GM10248 (cell line): ENCODE measurements around the gene NPR1.

Experiments
- CTCF ChIA-PET: fragments of 300-600 bp; sonication (Branson Sonifier 250); formaldehyde crosslinking; extraction: SDS; loops from one replicate; lab custom pipeline; 2021; ENCODE audit warnings: antibody characterized with exemption; lab: Yijun Ruan, JAX
- POLR2A ChIA-PET: fragments of 350-650 bp; sonication (Branson Sonifier 250); formaldehyde crosslinking; extraction: SDS; loops from one replicate; lab custom pipeline; 2020; ENCODE audit warnings: antibody characterized with exemption; lab: Yijun Ruan, JAX
- DNase-seq: peaks from one replicate; pipeline ENCODE4 v3.0.0; 2012; ENCODE audit errors: extremely low spot score
- TF ChIP-seq, protein P1 (sequence below): IDR thresholded peaks from 2 replicates; pipeline ENCODE4 v1.5.1; 2012; ENCODE audit warnings: mild to moderate bottlenecking, low read depth; ENCODE audit errors: extremely low read depth, missing control alignments, control extremely low read depth

NPR1 gene

DNA sequence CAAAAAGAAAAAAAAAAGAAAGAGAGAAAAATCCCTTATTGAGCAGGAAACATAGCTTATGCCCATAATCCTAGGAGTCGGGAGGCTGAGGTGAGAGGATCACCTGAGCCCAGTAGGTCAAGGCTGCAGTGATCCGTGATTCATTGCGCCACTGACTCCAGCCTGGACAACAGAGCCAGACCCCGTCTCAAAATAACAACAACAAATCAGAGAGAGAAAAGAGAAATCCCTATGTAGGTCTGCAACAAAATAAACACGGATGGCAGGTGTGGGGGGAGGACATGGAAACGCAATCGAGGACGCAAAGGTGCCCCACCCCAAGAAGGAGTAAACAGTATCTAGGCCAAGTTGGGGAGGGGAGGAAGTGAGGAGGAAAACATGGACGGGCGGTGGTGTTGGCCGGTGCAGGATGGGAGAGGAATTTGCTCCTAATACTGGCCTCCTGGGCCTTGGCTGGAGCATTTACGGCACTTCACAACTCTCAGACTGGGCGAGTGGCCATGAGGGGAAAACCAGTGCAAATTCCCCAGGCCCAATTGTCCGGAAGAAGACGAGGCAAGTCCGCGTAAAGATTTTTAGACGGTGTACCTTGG, 45.2 kb upstream of the NPR1 start:
- POLR2A ChIA-PET = interaction anchor here (0.8 to 2.9 kb wide), 14 partner anchors 10 to 360 kb away, joined by 3 to 23 read pairs (median 5); partner anchors contain the start of genes ILF2, JTB, RAB13 and RPS27
- TF ChIP-seq, protein P1, sequence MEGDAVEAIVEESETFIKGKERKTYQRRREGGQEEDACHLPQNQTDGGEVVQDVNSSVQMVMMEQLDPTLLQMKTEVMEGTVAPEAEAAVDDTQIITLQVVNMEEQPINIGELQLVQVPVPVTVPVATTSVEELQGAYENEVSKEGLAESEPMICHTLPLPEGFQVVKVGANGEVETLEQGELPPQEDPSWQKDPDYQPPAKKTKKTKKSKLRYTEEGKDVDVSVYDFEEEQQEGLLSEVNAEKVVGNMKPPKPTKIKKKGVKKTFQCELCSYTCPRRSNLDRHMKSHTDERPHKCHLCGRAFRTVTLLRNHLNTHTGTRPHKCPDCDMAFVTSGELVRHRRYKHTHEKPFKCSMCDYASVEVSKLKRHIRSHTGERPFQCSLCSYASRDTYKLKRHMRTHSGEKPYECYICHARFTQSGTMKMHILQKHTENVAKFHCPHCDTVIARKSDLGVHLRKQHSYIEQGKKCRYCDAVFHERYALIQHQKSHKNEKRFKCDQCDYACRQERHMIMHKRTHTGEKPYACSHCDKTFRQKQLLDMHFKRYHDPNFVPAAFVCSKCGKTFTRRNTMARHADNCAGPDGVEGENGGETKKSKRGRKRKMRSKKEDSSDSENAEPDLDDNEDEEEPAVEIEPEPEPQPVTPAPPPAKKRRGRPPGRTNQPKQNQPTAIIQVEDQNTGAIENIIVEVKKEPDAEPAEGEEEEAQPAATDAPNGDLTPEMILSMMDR = no peak
- DNase-seq = no peak
- CTCF ChIA-PET = interaction anchor here (0.8 to 2.1 kb wide), 6 partner anchors 10 to 280 kb away, joined by 3 to 12 read pairs (median 3); partner anchors contain the start of genes ILF2 and S100A14

DNA sequence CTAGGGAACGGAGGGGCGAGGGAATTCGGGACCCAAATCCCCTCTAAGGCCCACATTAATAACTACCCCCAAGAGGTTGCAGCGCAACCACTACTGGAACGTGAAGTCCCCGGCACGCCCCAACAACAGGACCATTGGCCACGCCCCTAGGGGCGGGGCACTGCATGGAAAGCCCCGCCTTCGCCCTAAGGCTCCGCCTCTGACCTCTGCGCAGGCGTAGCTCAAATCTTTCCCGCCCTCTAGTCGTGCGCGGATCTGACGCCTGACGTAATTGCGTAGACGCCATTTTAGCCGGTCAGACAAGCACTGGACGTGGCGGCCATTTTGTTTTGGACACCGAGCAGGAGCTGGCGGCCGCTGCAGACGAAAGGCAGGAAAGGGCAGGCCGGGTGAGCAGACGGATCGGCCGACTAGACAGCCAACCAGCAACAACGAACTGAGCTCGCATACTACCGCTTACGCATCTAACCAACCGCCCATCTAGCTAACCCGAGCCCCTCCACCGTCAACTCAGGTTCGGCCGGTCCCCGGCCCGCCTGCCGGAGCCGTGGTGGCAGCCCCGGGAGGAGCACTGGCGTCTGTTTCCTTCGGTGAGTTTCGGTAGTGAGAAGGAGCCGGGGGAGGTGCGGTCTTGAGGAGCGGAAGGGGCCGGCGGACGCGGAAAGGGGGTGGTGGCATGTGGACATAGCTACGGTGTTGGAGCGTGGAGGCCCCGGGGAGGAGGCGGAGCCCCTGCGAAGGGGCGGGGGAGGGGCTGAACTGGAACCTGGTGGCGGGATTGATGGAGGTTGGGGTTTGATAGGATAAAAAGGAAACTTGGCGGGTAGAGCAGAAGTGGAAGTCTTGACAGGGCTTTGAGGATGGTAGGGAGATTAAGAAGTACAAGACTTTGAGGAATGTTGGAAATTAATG, 44.5 kb upstream of the NPR1 start, which contains the start of gene CHTOP:
CHTOP (plus strand) TSS at position 313 of the 912 bp plus-strand sequence. CDS start 2,523 bp downstream, outside the sequence.
- ChIA-PET POLR2A (interaction anchor here (0.5 to 2.9 kb wide), 17 partner anchors 10 to 1340 kb away, joined by 3 to 23 read pairs (median 5); partner anchors contain the start of genes ILF2, JTB, RAB13 and RPS27), CTCF (interaction anchor here (0.6 to 2.1 kb wide), 11 partner anchors 8 to 281 kb away, joined by 3 to 12 read pairs (median 3); partner anchors contain the start of genes ILF2 and S100A14)
- peak; percentile 98 for DNase-seq
- TF ChIP-seq, protein P1 = no peak

DNA sequence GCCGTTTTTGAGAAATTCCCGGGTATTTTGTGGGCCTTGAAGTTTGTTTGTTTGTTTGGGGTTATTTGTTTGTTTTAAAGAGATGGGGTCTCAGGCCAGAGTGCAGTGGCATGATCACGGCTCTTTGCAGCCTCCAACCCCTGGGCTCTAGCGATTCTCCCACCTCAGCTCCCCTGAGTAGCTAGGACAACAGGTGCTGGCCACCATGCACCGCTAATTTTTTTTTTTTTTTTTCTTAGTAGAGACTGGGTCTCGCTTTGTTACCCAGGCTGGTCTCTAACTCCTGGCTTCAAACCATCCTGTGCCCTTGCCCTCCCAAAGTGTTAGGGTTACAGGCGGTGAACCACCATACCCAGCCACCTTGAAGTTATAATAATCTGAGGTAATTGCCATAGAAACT, 42.6 kb upstream of the NPR1 start:
- POLR2A ChIA-PET = interaction anchor here (0.6 to 0.7 kb wide), 2 partner anchors 228 to 351 kb away, joined by 3 to 4 read pairs; no protein-coding TSS in a partner anchor

DNA sequence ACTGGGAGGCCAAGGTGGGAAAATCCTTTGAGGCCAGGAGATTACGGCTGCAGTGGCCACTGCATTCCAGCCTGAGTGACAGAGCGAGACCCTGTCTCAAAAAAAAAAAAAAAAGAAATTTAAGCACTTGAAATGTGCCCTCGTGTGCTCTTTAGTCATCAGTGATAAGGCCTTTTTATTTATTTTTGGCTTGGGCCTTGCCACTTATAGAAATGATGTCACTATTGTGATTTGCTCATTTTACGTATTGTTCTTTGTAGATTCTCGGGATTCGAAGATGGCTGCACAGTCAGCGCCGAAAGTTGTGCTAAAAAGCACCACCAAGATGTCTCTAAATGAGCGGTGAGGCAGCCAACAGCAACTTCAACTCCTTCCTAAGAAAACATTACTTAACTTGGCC, 42.2 kb upstream of the NPR1 start:
- DNase-seq = no peak
- TF ChIP-seq, protein P1 = no peak
- POLR2A ChIA-PET = no interaction called here
- CTCF ChIA-PET = interaction anchor here (1.1 kb wide), 1 partner anchor 9 kb away, joined by 4 read pairs; the partner anchor contains the start of gene S100A13

More for the DNA sequence above, 42.6 kb upstream of the NPR1 start:
- TF ChIP-seq, protein P1 = no peak
- DNase-seq = no peak
- CTCF ChIA-PET = interaction anchor here (1.4 kb wide), 2 partner anchors 14 to 124 kb away, joined by 5 read pairs; no protein-coding TSS in a partner anchor

DNA sequence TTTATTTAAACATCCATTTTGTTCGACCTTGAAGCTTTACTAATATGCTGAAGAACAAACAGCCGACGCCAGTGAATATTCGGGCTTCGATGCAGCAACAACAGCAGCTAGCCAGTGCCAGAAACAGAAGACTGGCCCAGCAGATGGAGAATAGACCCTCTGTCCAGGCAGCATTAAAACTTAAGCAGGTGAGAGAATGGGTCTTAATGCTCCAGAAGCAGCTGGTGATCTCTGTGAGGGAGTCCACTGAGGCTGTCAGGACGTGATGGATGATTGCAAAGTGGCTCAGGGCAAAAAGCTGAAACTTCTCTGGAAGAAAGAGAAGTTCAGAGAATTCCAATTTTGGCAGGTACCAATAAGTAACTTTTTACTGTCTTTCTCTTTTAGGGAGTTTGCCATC, 40.2 kb upstream of the NPR1 start:
- POLR2A ChIA-PET = interaction anchor here (0.7 to 1.5 kb wide), 3 partner anchors 10 to 338 kb away, joined by 3 to 6 read pairs (median 4); partner anchors contain the start of genes S100A1 and S100A13
- DNase-seq = no peak
- TF ChIP-seq, protein P1 = no peak
- CTCF ChIA-PET = interaction anchor here (0.8 to 1.7 kb wide), 6 partner anchors 9 to 27 kb away, joined by 3 to 5 read pairs (median 4); no protein-coding TSS in a partner anchor
